RWPE2 (cell line): Measurements from ENCODE around the gene CCL8.
A peak's percentile ranks its signal among the peaks of the same experiment; 100 is the strongest.

Experiments
- ATAC-seq: fragments of 200-7000 bp; cut with Tn5 transposase; 3 replicates; pipeline ENCODE4 v1.9.1; 2021; ENCODE audit warnings: low read depth
- DNase-seq: peaks from one replicate; pipeline ENCODE4 v3.0.0-alpha.2; 2020; ENCODE audit warnings: low spot score
- H3K27ac ChIP-seq: fragments of 450-650 bp; 2 replicates; pipeline ENCODE4 v1.5.1; 2017; ENCODE audit warnings: mild to moderate bottlenecking; ENCODE audit not compliant: poor library complexity, severe bottlenecking
- H3K27me3 ChIP-seq: fragments of 250-450 bp; sonication (Bioruptor Pico); 2 replicates; pipeline ENCODE4 v1.5.1; 2021; ENCODE audit warnings: mild to moderate bottlenecking, moderate library complexity; ENCODE audit not compliant: insufficient read depth, poor library complexity, severe bottlenecking
- H3K36me3 ChIP-seq: fragments of 250-450 bp; sonication (Bioruptor Pico); 2 replicates; pipeline ENCODE4 v1.5.1; 2020; ENCODE audit warnings: low read depth, mild to moderate bottlenecking, moderate library complexity
- H3K4me1 ChIP-seq: fragments of 250-450 bp; sonication (Bioruptor Pico); 2 replicates; pipeline ENCODE4 v1.5.1; 2021; ENCODE audit warnings: mild to moderate bottlenecking, moderate library complexity; ENCODE audit not compliant: insufficient read depth, poor library complexity, severe bottlenecking
- H3K4me3 ChIP-seq: fragments of 250-450 bp; sonication (Bioruptor Pico); 2 replicates; pipeline ENCODE4 v1.5.1; 2021; ENCODE audit warnings: mild to moderate bottlenecking, moderate library complexity; ENCODE audit not compliant: severe bottlenecking
- H3K9me3 ChIP-seq: fragments of 250-450 bp; sonication (Bioruptor Pico); 2 replicates; pipeline ENCODE4 v1.5.1; 2021; ENCODE audit warnings: mild to moderate bottlenecking, moderate library complexity; ENCODE audit not compliant: severe bottlenecking
- TF ChIP-seq, protein P1 (sequence below): fragments of 450-650 bp; IDR thresholded peaks from one replicate; pipeline ENCODE4 v1.5.1; 2017; ENCODE audit warnings: mild to moderate bottlenecking, moderate library complexity; ENCODE audit not compliant: poor library complexity, severe bottlenecking

CCL8 gene

DNA sequence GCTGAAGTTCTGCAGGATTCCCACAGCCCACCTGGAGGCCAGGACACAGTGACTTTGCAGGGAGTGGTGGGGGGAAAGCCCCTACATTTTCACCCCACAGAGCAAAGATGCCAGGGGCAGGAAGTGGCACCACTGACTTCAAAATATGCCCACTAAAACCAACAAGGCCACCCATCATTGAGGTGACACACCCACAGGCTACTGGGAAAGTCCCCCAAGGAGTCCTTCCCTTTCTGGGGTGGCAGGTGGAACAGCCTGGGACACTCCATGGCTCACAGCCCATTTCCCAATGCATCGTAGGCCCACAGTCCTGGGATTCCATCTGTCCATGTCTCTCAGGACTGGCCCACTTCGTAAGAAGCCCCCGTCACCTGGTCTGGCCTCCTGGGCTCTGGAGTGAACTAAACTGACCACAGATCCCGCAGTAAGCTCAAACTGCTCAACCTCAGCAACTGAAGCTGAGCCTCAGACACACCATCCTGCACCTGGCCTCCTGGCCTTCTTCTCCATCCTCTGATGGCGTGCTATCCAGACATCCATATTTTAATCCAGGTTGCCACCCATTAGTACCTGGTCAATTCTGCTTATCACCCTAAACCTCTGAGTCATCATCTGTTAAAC is 51.3 kb downstream of the CCL8 start:
- H3K27me3 ChIP-seq, result no peaks in the 10 kb centered on the region
- H3K9me3 ChIP-seq, result no peaks in the 10 kb centered on the region
- H3K4me1 ChIP-seq, result no peaks in the 10 kb centered on the region
- TF ChIP-seq, protein P1, sequence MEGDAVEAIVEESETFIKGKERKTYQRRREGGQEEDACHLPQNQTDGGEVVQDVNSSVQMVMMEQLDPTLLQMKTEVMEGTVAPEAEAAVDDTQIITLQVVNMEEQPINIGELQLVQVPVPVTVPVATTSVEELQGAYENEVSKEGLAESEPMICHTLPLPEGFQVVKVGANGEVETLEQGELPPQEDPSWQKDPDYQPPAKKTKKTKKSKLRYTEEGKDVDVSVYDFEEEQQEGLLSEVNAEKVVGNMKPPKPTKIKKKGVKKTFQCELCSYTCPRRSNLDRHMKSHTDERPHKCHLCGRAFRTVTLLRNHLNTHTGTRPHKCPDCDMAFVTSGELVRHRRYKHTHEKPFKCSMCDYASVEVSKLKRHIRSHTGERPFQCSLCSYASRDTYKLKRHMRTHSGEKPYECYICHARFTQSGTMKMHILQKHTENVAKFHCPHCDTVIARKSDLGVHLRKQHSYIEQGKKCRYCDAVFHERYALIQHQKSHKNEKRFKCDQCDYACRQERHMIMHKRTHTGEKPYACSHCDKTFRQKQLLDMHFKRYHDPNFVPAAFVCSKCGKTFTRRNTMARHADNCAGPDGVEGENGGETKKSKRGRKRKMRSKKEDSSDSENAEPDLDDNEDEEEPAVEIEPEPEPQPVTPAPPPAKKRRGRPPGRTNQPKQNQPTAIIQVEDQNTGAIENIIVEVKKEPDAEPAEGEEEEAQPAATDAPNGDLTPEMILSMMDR, result no peak
- no peaks in the 10 kb centered on the region for H3K36me3 ChIP-seq
- ATAC-seq (no peak; the same call in 2 of the 3 replicates), DNase-seq (no peak)
- H3K27ac ChIP-seq, result no peak overlapping the region
- no peak overlapping the region for H3K4me3 ChIP-seq

DNA sequence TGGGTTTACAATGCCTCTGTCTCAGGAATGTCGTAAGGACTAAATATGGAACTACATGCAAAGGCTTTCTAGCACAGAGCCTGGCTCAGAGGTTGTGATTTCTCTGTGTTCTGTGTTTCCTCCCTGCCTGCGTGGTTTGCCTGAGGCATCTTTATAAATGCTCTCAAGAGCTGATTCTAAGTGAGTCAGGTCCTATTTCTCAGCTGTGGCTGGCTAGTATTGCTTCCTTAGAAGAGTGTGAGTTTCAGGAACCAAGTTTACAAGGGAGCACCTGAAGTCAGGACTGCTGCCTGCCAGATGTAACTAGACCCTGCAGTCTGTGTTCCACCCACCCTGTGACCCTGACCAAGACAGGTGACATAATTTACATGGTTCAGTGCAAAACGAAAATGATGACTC is 51.8 kb downstream of the CCL8 start:
- no peak overlapping the region for H3K4me3 ChIP-seq
- H3K9me3 ChIP-seq, result no peaks in the 10 kb centered on the region
- ATAC-seq (peak; percentile 74), DNase-seq (no peak)
- no peak overlapping the region for H3K27ac ChIP-seq
- TF ChIP-seq, protein P1, result no peak
- H3K4me1 ChIP-seq, result no peaks in the 10 kb centered on the region
- no peaks in the 10 kb centered on the region for H3K27me3 ChIP-seq
- no peaks in the 10 kb centered on the region for H3K36me3 ChIP-seq
